ENCODE data around the gene PLPP7. TPM values are rescaled to one million over a fixed set of nuclear protein-coding genes. Genes with fewer than 3 reads are reported as not detected.

Gene PLPP7
- total RNA-seq, 1 donor from 2014 or later: 11.8 TPM

DNA sequence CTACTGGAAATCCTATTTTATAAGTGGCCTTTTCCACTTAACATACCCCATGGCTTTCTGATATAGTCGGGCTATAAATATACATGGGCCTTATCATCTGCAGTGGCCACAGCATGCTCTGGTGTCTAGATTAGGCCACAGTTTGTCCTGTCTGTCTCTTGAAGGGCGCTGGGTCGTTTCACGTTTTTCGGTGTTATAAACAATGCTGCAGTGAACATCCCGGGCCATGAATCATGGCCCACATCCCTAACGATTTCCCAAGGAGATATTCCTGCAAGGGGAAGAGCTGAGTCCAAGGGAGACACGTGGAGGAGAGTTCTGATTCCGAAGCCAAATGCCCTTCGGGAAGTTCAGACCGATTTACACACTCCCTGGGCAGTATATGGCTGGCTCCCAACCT lies 8.4 kb downstream of the PLPP7 start:
- Histone ChIP-seq H3K27me3 (no peaks in the 10 kb centered on the region), H3K4me3 (no peak overlapping the region), H3K36me3 (no peaks in the 10 kb centered on the region), H3K4me1 (no peaks in the 10 kb centered on the region), H3K27ac (no peak overlapping the region), H3K9me3 (no peaks in the 10 kb centered on the region)
- DNase-seq (ENCODE audit: extremely low spot score in 2 of 2): no peak
- intact Hi-C loops (cut with DNase I): no loop called here
- TF ChIP-seq, protein P1, sequence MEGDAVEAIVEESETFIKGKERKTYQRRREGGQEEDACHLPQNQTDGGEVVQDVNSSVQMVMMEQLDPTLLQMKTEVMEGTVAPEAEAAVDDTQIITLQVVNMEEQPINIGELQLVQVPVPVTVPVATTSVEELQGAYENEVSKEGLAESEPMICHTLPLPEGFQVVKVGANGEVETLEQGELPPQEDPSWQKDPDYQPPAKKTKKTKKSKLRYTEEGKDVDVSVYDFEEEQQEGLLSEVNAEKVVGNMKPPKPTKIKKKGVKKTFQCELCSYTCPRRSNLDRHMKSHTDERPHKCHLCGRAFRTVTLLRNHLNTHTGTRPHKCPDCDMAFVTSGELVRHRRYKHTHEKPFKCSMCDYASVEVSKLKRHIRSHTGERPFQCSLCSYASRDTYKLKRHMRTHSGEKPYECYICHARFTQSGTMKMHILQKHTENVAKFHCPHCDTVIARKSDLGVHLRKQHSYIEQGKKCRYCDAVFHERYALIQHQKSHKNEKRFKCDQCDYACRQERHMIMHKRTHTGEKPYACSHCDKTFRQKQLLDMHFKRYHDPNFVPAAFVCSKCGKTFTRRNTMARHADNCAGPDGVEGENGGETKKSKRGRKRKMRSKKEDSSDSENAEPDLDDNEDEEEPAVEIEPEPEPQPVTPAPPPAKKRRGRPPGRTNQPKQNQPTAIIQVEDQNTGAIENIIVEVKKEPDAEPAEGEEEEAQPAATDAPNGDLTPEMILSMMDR (IDR thresholded peaks at IDR 0.05): no peak
- TF ChIP-seq POLR2AphosphoS5 (IDR thresholded peaks at IDR 0.05; ENCODE audit: insufficient read depth in 1 of 2, low read depth in 1 of 2) (no peak), POLR2A (IDR thresholded peaks at IDR 0.05) (no peak)

DNA sequence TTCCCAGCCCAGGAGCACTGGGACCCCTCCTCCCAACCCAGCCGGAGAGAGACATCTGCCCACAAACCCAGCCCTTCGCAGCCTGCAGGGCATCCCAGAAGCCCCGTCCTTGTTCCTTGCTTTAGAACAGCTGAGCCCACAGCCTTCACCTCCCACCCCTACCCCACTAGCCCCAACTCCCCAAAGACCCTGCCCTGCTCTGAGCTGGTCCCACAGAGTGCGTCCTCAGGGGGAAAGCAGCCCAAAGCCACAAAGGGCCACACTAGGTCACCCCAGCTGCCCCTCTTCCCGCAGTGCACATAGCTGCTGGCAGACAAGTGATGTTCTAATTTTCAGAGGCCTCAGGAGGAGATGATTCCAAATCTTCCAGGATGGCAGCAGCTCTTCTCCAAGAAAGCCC lies 8.8 kb downstream of the PLPP7 start:
- H3K27me3 ChIP-seq: no peaks in the 10 kb centered on the region
- H3K4me1 ChIP-seq: no peaks in the 10 kb centered on the region
- no peak for DNase-seq (ENCODE audit: extremely low spot score in 2 of 2)
- H3K36me3 ChIP-seq: no peaks in the 10 kb centered on the region
- no peak overlapping the region for H3K4me3 ChIP-seq
- TF ChIP-seq, protein P1 (IDR thresholded peaks at IDR 0.05): no peak
- no peak for TF ChIP-seq POLR2AphosphoS5 (IDR thresholded peaks at IDR 0.05; ENCODE audit: insufficient read depth in 1 of 2, low read depth in 1 of 2)
- TF ChIP-seq POLR2A (IDR thresholded peaks at IDR 0.05): no peak
- no peaks in the 10 kb centered on the region for H3K9me3 ChIP-seq
- H3K27ac ChIP-seq: no peak overlapping the region
- intact Hi-C loops (cut with DNase I): no loop called here

DNA sequence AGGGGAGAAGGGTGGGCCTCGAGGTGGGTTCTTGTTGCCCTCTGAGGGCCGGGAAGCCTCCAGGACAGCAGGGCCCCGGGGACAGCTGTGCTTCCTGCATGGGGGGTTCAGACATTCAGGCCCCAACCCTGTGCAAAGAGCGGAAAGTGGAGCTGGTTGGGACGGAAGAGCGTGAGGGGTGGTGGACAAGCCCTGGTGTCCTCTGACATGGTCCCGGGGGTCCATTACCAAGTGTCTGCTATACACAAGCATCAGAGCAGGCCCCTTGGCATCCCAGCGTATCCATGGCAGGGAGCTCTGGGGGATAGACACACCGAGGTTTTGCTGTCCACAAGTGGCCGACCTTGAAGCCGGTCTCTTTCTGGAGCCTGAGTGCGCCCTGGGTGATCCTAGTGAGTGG lies 9.3 kb downstream of the PLPP7 start:
- Histone ChIP-seq H3K27me3 (no peaks in the 10 kb centered on the region), H3K27ac (no peak overlapping the region), H3K4me1 (no peaks in the 10 kb centered on the region), H3K36me3 (no peaks in the 10 kb centered on the region), H3K9me3 (no peaks in the 10 kb centered on the region), H3K4me3 (no peak overlapping the region)
- DNase-seq (ENCODE audit: extremely low spot score in 2 of 2): no peak
- intact Hi-C loops (cut with DNase I): no loop called here
- TF ChIP-seq, protein P1 (IDR thresholded peaks at IDR 0.05): no peak
- no peak for TF ChIP-seq POLR2A (IDR thresholded peaks at IDR 0.05)
- TF ChIP-seq POLR2AphosphoS5 (IDR thresholded peaks at IDR 0.05; ENCODE audit: insufficient read depth in 1 of 2, low read depth in 1 of 2): no peak

DNA sequence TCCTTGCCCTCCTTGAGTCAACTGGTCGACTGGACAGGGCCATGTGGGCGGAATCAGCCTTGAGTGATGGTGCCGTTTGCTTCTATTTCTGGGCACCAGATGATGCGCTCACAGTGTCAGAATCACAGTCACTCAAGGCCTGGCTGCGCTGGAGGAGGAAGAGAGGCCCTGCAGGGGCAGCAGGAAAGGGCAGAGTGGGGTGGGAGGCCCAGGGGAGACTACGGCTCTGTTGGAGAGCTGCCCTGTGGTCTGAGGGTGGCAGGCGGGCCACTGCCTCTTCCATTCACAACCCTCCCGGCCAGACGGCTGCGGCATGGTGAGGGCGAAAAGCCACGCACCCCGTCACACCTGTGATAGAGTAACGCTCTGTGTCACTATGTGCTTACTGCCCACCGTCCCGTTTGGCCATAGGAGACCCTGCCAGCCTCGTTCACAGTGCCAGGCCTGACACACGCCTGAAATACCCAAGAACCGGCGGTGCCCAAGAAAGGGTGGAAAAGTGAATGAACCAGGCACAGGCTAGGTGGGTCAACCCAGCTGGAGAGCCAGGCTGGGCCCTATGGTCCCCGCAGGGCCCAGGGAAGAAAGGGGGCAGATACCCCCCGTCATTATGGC lies 9.9 kb downstream of the PLPP7 start:
- intact Hi-C loops (cut with DNase I): no loop called here
- Histone ChIP-seq H3K9me3 (no peaks in the 10 kb centered on the region), H3K27ac (no peak overlapping the region), H3K4me1 (no peaks in the 10 kb centered on the region), H3K4me3 (no peak overlapping the region), H3K27me3 (no peaks in the 10 kb centered on the region), H3K36me3 (no peaks in the 10 kb centered on the region)
- DNase-seq (ENCODE audit: extremely low spot score in 2 of 2): no peak
- TF ChIP-seq POLR2A (IDR thresholded peaks at IDR 0.05) (no peak), POLR2AphosphoS5 (IDR thresholded peaks at IDR 0.05; ENCODE audit: insufficient read depth in 1 of 2, low read depth in 1 of 2) (no peak)
- TF ChIP-seq, protein P1 (IDR thresholded peaks at IDR 0.05): no peak

DNA sequence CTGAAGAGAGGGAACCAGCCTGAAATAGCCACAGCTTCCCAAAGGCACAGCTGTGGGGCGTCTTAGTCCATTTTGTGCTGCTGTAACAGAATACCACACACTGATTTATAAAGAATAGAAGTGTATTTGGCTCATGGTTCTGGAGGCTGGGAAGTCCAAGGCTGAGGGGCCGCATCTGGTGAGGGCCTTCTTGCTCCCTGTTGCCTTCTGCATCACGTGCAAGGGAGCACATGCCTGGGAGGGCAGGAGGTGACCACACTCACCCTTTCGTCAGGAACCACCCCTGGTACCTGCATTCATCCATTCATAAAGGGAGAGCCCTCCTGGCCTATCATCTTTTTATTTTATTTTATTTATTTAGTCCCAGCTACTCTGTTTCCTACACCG lies 10.4 kb downstream of the PLPP7 start:
- H3K27ac ChIP-seq: no peak overlapping the region
- H3K36me3 ChIP-seq: no peaks in the 10 kb centered on the region
- H3K4me3 ChIP-seq: no peak overlapping the region
- no peaks in the 10 kb centered on the region for H3K9me3 ChIP-seq
- intact Hi-C loops (cut with DNase I): no loop called here
- no peaks in the 10 kb centered on the region for H3K4me1 ChIP-seq
- TF ChIP-seq POLR2AphosphoS5 (IDR thresholded peaks at IDR 0.05; ENCODE audit: insufficient read depth in 1 of 2, low read depth in 1 of 2): no peak
- no peak for TF ChIP-seq POLR2A (IDR thresholded peaks at IDR 0.05)
- TF ChIP-seq, protein P1 (IDR thresholded peaks at IDR 0.05): no peak
- H3K27me3 ChIP-seq: no peaks in the 10 kb centered on the region
- DNase-seq (ENCODE audit: extremely low spot score in 2 of 2): no peak
